Measurements from ENCODE around the gene KBTBD2.
"Not testable (repeated sequence)": the region's sequence is repeated elsewhere in the genome, so short reads cannot be mapped to it uniquely, and the experiment has no call there.

- not testable (repeated sequence) for TF ChIP-seq CSRNP3 (CRISPR knock-in tag; IDR thresholded peaks at IDR 0.05); ZNF70 (CRISPR knock-in tag; IDR thresholded peaks at IDR 0.05); ZFP30 (CRISPR knock-in tag; IDR thresholded peaks at IDR 0.05); SNAI2 (CRISPR knock-in tag; IDR thresholded peaks at IDR 0.05); TCF4 (CRISPR knock-in tag; IDR thresholded peaks at IDR 0.05; ENCODE audit: borderline replicate concordance)
These were observed 51.7 kb downstream of the KBTBD2 start for GRCh38 chr7:32839846-32840245.
